A549 treated with GW870086 at 1 μM for 4 hours (cell line): ENCODE data around the gene QSER1. TPM values are rescaled to one million over a fixed set of nuclear protein-coding genes. Genes with fewer than 3 reads are reported as not detected.

ENCODE experiments used
- total RNA-seq: library from RNA; stranded (reverse); fragments of 200-300 nt; extraction: Qiagen RNA extraction; gene quantifications from 5 replicates; pipeline ENCODE4 v1.2.3, GENCODE V29; 2022; ENCODE audit warnings: low read depth

QSER1 gene
- total RNA-seq, result 10.4 to 19.6 TPM (median 16.3 TPM) in 5 replicates

DNA sequence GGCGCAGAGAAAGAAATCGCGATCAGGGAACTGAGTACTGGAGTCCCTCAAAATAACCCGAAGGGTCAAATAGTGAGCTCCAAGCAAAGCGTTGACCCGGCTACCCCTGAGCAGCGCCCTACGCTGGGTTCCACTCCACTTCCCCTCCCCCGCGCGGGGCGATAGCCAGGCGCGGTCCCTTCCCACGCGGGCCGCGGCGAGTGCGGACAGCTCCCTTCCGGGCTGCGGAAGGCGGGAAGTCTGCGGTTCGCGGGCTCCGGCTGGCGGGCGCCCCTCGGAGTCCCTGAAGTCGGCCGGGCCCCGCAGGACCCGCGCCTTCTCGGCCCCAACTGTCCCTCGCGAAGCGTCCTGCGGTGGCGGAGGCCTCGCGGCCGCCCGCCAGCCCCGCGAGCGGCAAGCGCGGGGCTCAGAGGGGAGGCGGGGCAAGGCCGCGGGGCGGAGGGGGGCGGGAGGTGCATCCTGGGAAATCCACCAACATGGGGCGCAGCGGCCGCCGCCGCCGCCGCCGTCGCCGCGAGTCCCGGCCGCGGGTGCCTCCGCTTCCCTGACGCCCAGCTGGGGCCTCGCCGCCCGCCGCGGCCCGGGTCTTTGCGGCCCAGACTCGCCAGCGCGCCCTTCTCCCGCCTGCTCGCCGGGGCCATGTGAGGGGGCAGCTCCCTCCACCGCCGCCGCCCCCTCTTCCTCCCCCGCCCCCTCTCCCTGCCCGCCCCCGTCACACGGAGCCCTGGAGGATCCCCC lies at the start of gene QSER1:
Gene QSER1, plus strand, starts transcription at position 457 of the 738 bp plus-strand sequence. CDS start 315 bp downstream, outside the sequence.

DNA sequence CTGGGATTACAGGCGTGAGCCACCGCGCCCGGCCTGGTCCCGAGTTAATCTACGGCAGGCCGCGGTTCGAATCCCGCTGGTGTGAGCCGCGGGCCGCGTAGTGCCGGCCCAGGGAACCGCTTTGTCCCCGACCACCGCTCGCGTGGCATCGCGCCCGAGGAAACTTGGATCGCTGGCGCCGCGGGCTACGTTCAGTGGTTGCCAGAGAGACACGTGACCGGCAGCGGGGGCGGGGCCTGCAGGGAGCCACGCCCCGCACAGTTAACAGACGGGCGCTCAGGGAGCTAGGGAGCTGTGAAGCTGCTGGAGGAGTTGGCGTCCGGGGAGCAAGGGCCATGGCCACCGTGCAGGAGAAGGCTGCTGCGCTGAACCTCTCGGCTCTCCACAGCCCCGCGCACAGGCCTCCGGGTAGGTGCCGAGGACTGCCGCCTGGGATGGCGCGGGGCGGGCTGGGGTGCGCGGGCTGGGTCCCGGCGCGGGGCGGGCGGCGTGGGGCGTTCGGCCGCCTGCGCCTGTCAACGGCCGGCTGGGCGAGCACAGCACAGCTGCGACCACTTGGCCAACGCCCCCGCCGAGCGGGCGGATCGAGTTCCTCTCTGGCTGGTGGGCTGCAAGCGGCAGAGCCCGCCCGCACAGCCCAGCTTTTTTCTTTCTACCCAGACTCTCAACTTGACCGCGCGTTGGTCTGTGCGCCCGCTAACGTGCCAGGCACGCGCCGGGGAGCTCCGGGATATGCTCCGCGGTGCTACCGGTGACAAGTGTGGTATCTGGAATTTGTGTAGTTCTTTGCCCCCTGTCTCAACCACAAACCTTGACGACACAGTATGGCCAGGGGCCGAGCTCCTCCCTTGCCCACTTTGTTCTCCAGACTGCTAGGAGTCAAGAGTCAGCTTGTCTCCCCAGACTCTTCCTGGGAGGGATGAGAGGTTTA lies 123.3 kb downstream of the QSER1 start, which contains the start of gene DEPDC7:
Gene DEPDC7, plus strand, starts transcription at position 258 of the 931 bp plus-strand sequence. Its CDS starts 78 bp downstream, at position 336.

Other genes with a start within 250 kb of the QSER1 start
- 0.03 TPM in 1 of 5 replicates, not detected in the others for gene CCDC73, start 98.1 kb upstream of the QSER1 start, total RNA-seq
- gene PRRG4, start 62.9 kb upstream of the QSER1 start, total RNA-seq, result 1.5 to 2.4 TPM (median 2.0 TPM) in 5 replicates
- gene DEPDC7, start 123.1 kb downstream of the QSER1 start, total RNA-seq, result 6.5 to 7.9 TPM (median 7.7 TPM) in 5 replicates
- 17.5 to 23.5 TPM (median 21.0 TPM) in 5 replicates for gene TCP11L1, start 146.8 kb downstream of the QSER1 start, total RNA-seq